ENCODE measurements around the gene AP2A2. TPM values are rescaled to one million over a fixed set of nuclear protein-coding genes. Genes with fewer than 3 reads are reported as not detected.

AP2A2 gene
- total RNA-seq, 4 donors from 2014 or later = 70.5 to 130 (median 102) TPM

DNA sequence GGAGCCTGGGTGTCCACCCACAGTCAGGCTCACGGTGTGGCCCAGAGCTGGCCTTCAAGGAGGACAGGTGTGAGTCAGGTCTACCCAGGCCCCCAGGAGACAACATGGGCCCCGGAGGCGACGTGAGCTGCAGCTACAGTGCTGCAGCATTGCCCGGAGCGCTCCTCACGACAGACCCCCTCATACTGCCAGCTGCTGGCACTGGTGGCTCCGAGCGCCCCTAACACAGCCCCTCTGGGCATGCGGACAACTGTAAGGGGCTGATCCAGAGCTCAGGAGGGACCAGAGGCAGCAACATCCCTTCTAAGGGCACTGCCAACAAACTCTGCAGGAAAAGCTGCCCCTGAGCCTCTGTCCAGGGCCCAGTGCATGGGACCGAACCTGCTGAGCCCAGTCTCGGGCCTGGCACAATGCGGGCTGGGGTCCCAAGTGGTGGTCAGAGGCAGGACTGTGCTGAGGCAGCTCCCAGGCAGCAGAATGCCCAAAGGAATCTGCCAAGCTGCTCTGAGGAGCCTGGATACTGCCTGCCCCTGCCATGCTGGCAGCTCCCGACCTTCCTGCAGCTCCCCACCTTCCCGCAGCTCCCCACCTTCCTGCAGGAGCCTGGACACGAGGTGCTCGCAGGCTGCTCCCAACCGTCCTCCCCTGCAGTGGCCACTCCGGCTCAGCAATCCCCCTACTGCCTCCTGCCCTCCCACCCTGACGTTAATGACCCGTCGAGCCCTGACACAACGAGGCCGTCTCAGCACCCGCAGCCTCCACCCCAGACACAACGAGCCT, 30.1 kb upstream of the AP2A2 start:
- TF ChIP-seq POLR2A (IDR thresholded peaks at IDR 0.05) = no peak
- no peak for TF ChIP-seq EP300 (IDR thresholded peaks at IDR 0.05; ENCODE audit: low read depth)
- TF ChIP-seq POLR2AphosphoS5 (IDR thresholded peaks at IDR 0.05) = no peak
- TF ChIP-seq, protein P1, sequence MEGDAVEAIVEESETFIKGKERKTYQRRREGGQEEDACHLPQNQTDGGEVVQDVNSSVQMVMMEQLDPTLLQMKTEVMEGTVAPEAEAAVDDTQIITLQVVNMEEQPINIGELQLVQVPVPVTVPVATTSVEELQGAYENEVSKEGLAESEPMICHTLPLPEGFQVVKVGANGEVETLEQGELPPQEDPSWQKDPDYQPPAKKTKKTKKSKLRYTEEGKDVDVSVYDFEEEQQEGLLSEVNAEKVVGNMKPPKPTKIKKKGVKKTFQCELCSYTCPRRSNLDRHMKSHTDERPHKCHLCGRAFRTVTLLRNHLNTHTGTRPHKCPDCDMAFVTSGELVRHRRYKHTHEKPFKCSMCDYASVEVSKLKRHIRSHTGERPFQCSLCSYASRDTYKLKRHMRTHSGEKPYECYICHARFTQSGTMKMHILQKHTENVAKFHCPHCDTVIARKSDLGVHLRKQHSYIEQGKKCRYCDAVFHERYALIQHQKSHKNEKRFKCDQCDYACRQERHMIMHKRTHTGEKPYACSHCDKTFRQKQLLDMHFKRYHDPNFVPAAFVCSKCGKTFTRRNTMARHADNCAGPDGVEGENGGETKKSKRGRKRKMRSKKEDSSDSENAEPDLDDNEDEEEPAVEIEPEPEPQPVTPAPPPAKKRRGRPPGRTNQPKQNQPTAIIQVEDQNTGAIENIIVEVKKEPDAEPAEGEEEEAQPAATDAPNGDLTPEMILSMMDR (IDR thresholded peaks at IDR 0.05) = no peak
- H3K27ac ChIP-seq = no peak overlapping the region
- H3K27me3 ChIP-seq = no peaks in the 10 kb centered on the region
- H3K4me1 ChIP-seq = peaks cover 0 to 4% (median 0%) of the 10 kb centered on the region in 4 donors
- in situ Hi-C loops (cut with MboI; ENCODE audit: low pct_ligation_motif_present in 1 of 4, low pct_unique_long_range_greater_than_20kb in 1 of 4, low sequenced_read_pairs in 3 of 4) (loop anchor here in 1 of 4 donors (25.0 kb wide), 1 partner anchor 617 kb away; no protein-coding TSS in a partner anchor), intact Hi-C loops (cut with DNase I; ENCODE audit: low total_unique reads) (no loop called here)
- peaks cover 0 to 8% (median 2%) of the 10 kb centered on the region in 4 donors for H3K36me3 ChIP-seq
- WGBS, 2 donors (ENCODE audit: low coverage in 1 of 2) = 83% methylated on average over 25 of the region's 26 CpGs; no CpG with 5 or more reads in 1 of the 2 donors
- H3K4me3 ChIP-seq = no peak overlapping the region
- H3K9me3 ChIP-seq = no peaks in the 10 kb centered on the region
- no peak for DNase-seq

DNA sequence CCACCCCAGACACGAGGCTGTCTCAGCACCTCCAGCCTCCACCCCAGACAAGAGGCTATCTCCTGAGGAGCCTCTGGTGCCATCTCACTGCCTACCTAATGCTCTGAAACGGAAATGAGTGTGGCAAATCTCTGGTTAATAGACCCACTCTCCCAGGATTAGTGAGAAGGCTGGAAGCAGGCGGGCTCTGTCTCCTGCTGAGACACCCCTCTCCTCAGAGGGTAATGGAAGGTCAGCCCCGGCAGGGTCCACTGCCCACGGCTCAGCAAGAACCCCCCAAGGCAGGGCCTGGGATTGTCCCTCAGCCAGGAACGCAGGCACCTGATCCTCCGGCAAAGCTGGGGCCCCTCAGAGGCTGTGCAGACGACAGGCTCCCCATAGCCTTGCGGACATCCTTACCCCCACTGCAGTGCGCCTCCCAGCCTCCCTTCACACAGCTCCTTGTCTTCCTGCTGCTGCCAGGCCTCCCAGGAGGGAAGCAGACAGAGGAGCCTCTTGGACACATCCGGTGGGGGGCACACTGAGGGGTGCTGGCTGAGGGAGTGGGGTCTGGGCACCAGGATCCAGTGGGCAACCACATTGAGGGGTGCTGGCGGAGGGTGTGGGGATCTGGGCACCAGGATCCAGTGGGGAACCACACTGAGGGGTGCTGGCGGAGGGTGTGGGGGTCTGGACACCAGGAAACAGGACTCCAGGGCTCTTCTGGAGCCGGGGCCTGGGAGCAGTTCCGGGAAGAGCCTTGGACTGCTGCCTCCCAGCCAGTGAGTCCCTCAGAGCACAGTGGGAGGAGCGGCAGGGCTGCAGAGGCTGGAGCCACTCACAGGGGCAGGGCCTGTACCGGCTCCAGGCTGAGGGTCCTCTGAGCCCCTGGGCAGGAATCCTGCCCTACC, 28.2 kb upstream of the AP2A2 start:
- Histone ChIP-seq H3K4me1 (peaks cover 0 to 4% (median 0%) of the 10 kb centered on the region in 4 donors), H3K4me3 (no peak overlapping the region), H3K36me3 (peaks cover 0 to 21% (median 7%) of the 10 kb centered on the region in 4 donors), H3K9me3 (no peaks in the 10 kb centered on the region), H3K27ac (peak overlapping the region in 1 of 4 donors; percentile 21), H3K27me3 (no peaks in the 10 kb centered on the region)
- TF ChIP-seq, protein P1 (IDR thresholded peaks at IDR 0.05) = no peak
- TF ChIP-seq POLR2AphosphoS5 (IDR thresholded peaks at IDR 0.05) (no peak), POLR2A (IDR thresholded peaks at IDR 0.05) (no peak), EP300 (IDR thresholded peaks at IDR 0.05; ENCODE audit: low read depth) (no peak)
- no peak for DNase-seq
- intact Hi-C loops (cut with DNase I; ENCODE audit: low total_unique reads) = no loop called here
- in situ Hi-C loops (cut with MboI; ENCODE audit: low pct_ligation_motif_present in 1 of 4, low pct_unique_long_range_greater_than_20kb in 1 of 4, low sequenced_read_pairs in 3 of 4) = loop anchor here in 1 of 4 donors (25.0 kb wide), 1 partner anchor 615 kb away; no protein-coding TSS in a partner anchor
- WGBS, 2 donors (ENCODE audit: low coverage in 1 of 2) = 89% methylated on average over 17 of the region's 17 CpGs; no CpG with 5 or more reads in 1 of the 2 donors

DNA sequence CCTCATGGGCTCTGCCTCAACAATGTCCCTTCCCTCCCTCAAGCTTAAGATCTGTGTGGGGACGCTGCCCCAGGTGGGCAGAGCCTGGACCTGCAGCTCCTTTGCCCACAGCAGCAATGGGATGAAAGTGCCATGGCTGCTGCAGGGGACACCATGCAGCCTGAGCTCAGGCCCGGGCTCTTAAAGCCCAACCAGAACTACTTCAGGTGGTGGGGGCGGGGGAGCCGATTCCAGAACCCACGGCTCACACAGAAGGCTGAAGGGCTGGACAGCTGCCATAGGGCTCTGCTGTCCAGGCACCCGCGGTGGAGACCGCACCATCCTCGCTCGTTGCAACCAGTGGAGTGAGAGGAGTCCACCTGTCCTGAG, 27.5 kb upstream of the AP2A2 start:
- Histone ChIP-seq H3K27me3 (no peaks in the 10 kb centered on the region), H3K4me1 (peaks cover 0 to 4% (median 0%) of the 10 kb centered on the region in 4 donors), H3K4me3 (no peak overlapping the region), H3K9me3 (no peaks in the 10 kb centered on the region), H3K27ac (peak overlapping the region in 1 of 4 donors; percentile 21), H3K36me3 (peaks cover 0 to 25% (median 10%) of the 10 kb centered on the region in 4 donors)
- TF ChIP-seq, protein P1 (IDR thresholded peaks at IDR 0.05) = no peak
- TF ChIP-seq POLR2AphosphoS5 (IDR thresholded peaks at IDR 0.05) (no peak), POLR2A (IDR thresholded peaks at IDR 0.05) (no peak), EP300 (IDR thresholded peaks at IDR 0.05; ENCODE audit: low read depth) (no peak)
- in situ Hi-C loops (cut with MboI; ENCODE audit: low pct_ligation_motif_present in 1 of 4, low pct_unique_long_range_greater_than_20kb in 1 of 4, low sequenced_read_pairs in 3 of 4) (loop anchor here in 1 of 4 donors (25.0 kb wide), 1 partner anchor 614 kb away; no protein-coding TSS in a partner anchor), intact Hi-C loops (cut with DNase I; ENCODE audit: low total_unique reads) (no loop called here)
- no peak for DNase-seq
- 61% methylated on average over 9 of the region's 10 CpGs; no CpG with 5 or more reads in 1 of the 2 donors for WGBS, 2 donors (ENCODE audit: low coverage in 1 of 2)
